OCI-LY7 (cell line): Measurements from ENCODE around the gene RIC3. TPM values are rescaled to one million over a fixed set of nuclear protein-coding genes. Genes with fewer than 3 reads are reported as not detected.
A peak's percentile ranks its signal among the peaks of the same experiment; 100 is the strongest.

Experiments used
- BruUV-seq: library from RNA; stranded (reverse); fragments of 400-500 nt; replicated peaks from 2 replicates; lab custom pipeline; 2021; lab: Mats Ljungman, UMichigan
- CTCF ChIA-PET: fragments of 300-600 bp; sonication (Branson Sonifier 250); formaldehyde crosslinking; loops from one replicate; lab custom pipeline; 2022; ENCODE audit warnings: antibody characterized with exemption; ENCODE audit not compliant: unreplicated experiment; lab: Charles Lee
- POLR2A ChIA-PET: fragments of 300-600 bp; sonication (Branson Sonifier 250); formaldehyde crosslinking; loops from one replicate; lab custom pipeline; 2022; ENCODE audit warnings: antibody characterized with exemption; lab: Charles Lee
- DNase-seq: peaks from one replicate; pipeline ENCODE4 v3.0.0-alpha.2; 2015; ENCODE audit warnings: low spot score
- H2AFZ ChIP-seq: fragments of 200-600 bp; sonication (generic), shearing (Covaris generic); 2 replicates; pipeline ENCODE4 v1.6.1; 2014; ENCODE audit warnings: mild to moderate bottlenecking, antibody characterized with exemption, low read length, moderate library complexity
- H3K27ac ChIP-seq: fragments of 200-600 bp; sonication (generic); 2 replicates; pipeline ENCODE4 v1.5.1; 2014; ENCODE audit warnings: mixed run types, low read depth, mild to moderate bottlenecking, moderate library complexity, low read length, inconsistent platforms; ENCODE audit not compliant: poor library complexity, severe bottlenecking
- H3K36me3 ChIP-seq: fragments of 200-600 bp; sonication (generic); 2 replicates; pipeline ENCODE4 v1.6.1; 2014; ENCODE audit warnings: mild to moderate bottlenecking, antibody characterized with exemption, low read length, moderate library complexity, mixed read lengths; ENCODE audit not compliant: insufficient read depth
- H3K4me1 ChIP-seq: fragments of 200-600 bp; sonication (generic); 2 replicates; pipeline ENCODE4 v1.5.1; 2014; ENCODE audit warnings: mild to moderate bottlenecking, low read length; ENCODE audit not compliant: insufficient read depth, poor library complexity, severe bottlenecking
- H3K4me2 ChIP-seq: fragments of 200-600 bp; sonication (generic); 2 replicates; pipeline ENCODE4 v1.6.1; 2014; ENCODE audit warnings: mild to moderate bottlenecking, low read length
- H3K4me3 ChIP-seq: fragments of 200-600 bp; sonication (generic); 2 replicates; pipeline ENCODE4 v1.5.1; 2014; ENCODE audit warnings: mild to moderate bottlenecking, low read depth, low read length; ENCODE audit not compliant: poor library complexity, severe bottlenecking
- H3K79me2 ChIP-seq: fragments of 200-600 bp; sonication (generic); 2 replicates; pipeline ENCODE4 v1.6.1; 2016; ENCODE audit warnings: low read depth, mild to moderate bottlenecking, low read length, moderate library complexity, mixed read lengths; ENCODE audit not compliant: insufficient read depth
- H3K9me2 ChIP-seq: fragments of 200-600 bp; sonication (generic); 2 replicates; pipeline ENCODE4 v1.6.1; 2016; ENCODE audit warnings: mild to moderate bottlenecking, low read length, mixed read lengths; ENCODE audit not compliant: insufficient read depth
- H3K9me3 ChIP-seq: fragments of 200-600 bp; sonication (generic); 2 replicates; pipeline ENCODE4 v1.6.1; 2014; ENCODE audit warnings: mild to moderate bottlenecking, mixed run types, low read length, mixed read lengths
- H4K20me1 ChIP-seq: fragments of 200-600 bp; sonication (generic); 2 replicates; pipeline ENCODE4 v1.6.1; 2014; ENCODE audit warnings: mild to moderate bottlenecking, antibody characterized with exemption, low read length, moderate library complexity, mixed read lengths; ENCODE audit not compliant: insufficient read depth
- EZH2phosphoT487 ChIP-seq: fragments of 200-600 bp; sonication (generic); IDR thresholded peaks from 2 replicates; pipeline ENCODE4 v1.6.1; 2018; ENCODE audit warnings: low read depth, borderline replicate concordance, mild to moderate bottlenecking, mixed run types, antibody characterized with exemption, low read length, moderate library complexity, mixed read lengths
- intact Hi-C: fragments of 100-400 bp; cut with micrococcal nuclease; formaldehyde crosslinking; loops from one replicate; pipeline ENCODE4 v1.10.0; 2022; ENCODE audit not compliant: unreplicated experiment
- total RNA-seq, 2 experiments: library from RNA; depleted of rRNA in 1 of 2; stranded (reverse); fragments of >200 nt in 1 of 2; shearing (Covaris generic) in 1 of 2; gene quantifications; 2 replicates each; pipeline ENCODE4 v1.2.3, GENCODE V29; 2014 to 2022
- TF ChIP-seq, protein P1 (sequence below): fragments of 200-600 bp; sonication (generic); conservative IDR thresholded peaks from 2 replicates; pipeline ENCODE4 v1.5.1; 2014; ENCODE audit warnings: mild to moderate bottlenecking, antibody characterized with exemption, low read length, moderate library complexity, mixed read lengths

The RIC3 gene
- total RNA-seq, 2 experiments from 2014 or later, result not detected

GRCh38 chr11:8087185-8087584 is 81.6 kb downstream of the RIC3 start:
- TF ChIP-seq, protein P1, sequence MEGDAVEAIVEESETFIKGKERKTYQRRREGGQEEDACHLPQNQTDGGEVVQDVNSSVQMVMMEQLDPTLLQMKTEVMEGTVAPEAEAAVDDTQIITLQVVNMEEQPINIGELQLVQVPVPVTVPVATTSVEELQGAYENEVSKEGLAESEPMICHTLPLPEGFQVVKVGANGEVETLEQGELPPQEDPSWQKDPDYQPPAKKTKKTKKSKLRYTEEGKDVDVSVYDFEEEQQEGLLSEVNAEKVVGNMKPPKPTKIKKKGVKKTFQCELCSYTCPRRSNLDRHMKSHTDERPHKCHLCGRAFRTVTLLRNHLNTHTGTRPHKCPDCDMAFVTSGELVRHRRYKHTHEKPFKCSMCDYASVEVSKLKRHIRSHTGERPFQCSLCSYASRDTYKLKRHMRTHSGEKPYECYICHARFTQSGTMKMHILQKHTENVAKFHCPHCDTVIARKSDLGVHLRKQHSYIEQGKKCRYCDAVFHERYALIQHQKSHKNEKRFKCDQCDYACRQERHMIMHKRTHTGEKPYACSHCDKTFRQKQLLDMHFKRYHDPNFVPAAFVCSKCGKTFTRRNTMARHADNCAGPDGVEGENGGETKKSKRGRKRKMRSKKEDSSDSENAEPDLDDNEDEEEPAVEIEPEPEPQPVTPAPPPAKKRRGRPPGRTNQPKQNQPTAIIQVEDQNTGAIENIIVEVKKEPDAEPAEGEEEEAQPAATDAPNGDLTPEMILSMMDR, result 0 out of 2 replicates have a peak, but pooled peaks have one; percentile 17
- TF ChIP-seq EZH2phosphoT487, result no peak
- intact Hi-C loops, result no loop called here
- Histone ChIP-seq H3K9me3 (no peaks in the 10 kb centered on the region), H3K4me1 (no peaks in the 10 kb centered on the region), H3K4me2 (no peak overlapping the region), H3K27ac (no peak overlapping the region), H3K9me2 (no peaks in the 10 kb centered on the region), H2AFZ (no peak overlapping the region), H4K20me1 (no peaks in the 10 kb centered on the region), H3K36me3 (no peaks in the 10 kb centered on the region), H3K79me2 (no peaks in the 10 kb centered on the region), H3K4me3 (no peak overlapping the region)
- ChIA-PET POLR2A (interaction anchor here (0.5 kb wide), 1 partner anchor 36 kb away, joined by 3 read pairs; no protein-coding TSS in a partner anchor), CTCF (no interaction called here)
- no peak for DNase-seq
- BruUV-seq, result no TSS peak

GRCh38 chr11:8086571-8086970 is 82.3 kb downstream of the RIC3 start:
- no peaks in the 10 kb centered on the region for H3K4me1 ChIP-seq
- CTCF ChIA-PET, result no interaction called here
- no peaks in the 10 kb centered on the region for H3K36me3 ChIP-seq
- DNase-seq, result no peak
- H3K4me2 ChIP-seq, result no peak overlapping the region
- no peaks in the 10 kb centered on the region for H4K20me1 ChIP-seq
- no TSS peak for BruUV-seq
- TF ChIP-seq EZH2phosphoT487, result no peak
- TF ChIP-seq, protein P1, result no peak
- no peaks in the 10 kb centered on the region for H3K9me2 ChIP-seq
- no peaks in the 10 kb centered on the region for H3K79me2 ChIP-seq
- H2AFZ ChIP-seq, result no peak overlapping the region
- no peak overlapping the region for H3K4me3 ChIP-seq
- intact Hi-C loops, result no loop called here
- POLR2A ChIA-PET, result interaction anchor here (0.5 to 0.6 kb wide), 2 partner anchors 36 to 630 kb away, joined by 3 read pairs; no protein-coding TSS in a partner anchor
- no peaks in the 10 kb centered on the region for H3K9me3 ChIP-seq
- no peak overlapping the region for H3K27ac ChIP-seq

- intact Hi-C loops, result no loop called here
- H3K36me3 ChIP-seq, result no peaks in the 10 kb centered on the region
- H3K9me3 ChIP-seq, result no peaks in the 10 kb centered on the region
- TF ChIP-seq, protein P1, result no peak
- no peak for TF ChIP-seq EZH2phosphoT487
- H3K9me2 ChIP-seq, result no peaks in the 10 kb centered on the region
- no peaks in the 10 kb centered on the region for H4K20me1 ChIP-seq
- no peak overlapping the region for H3K4me3 ChIP-seq
- ChIA-PET CTCF (no interaction called here), POLR2A (interaction anchor here (0.6 kb wide), 2 partner anchors 16 to 631 kb away, joined by 3 read pairs; no protein-coding TSS in a partner anchor)
- DNase-seq, result no peak
- no peak overlapping the region for H3K4me2 ChIP-seq
- no TSS peak for BruUV-seq
- H2AFZ ChIP-seq, result no peak overlapping the region
- H3K79me2 ChIP-seq, result no peaks in the 10 kb centered on the region
- H3K4me1 ChIP-seq, result no peaks in the 10 kb centered on the region
- H3K27ac ChIP-seq, result no peak overlapping the region
These were observed 82.8 kb downstream of the RIC3 start for GRCh38 chr11:8086001-8086479.
